Kidney (tissue), 14 donors: Measurements from ENCODE around the gene FAM180A. TPM values are rescaled to one million over a fixed set of nuclear protein-coding genes. Genes with fewer than 3 reads are reported as not detected.

Experiments used
- DNase-seq, 5 donors: peaks; one replicate each; pipeline ENCODE4 v3.0.0-alpha.2; 2013 to 2020
- FAIRE-seq: peaks from 2 replicates; lab custom pipeline; 2012; peaks lifted over from hg19 to GRCh38; lab: Jason Lieb, UNC
- H3K27ac ChIP-seq, 2 donors: one replicate each; pipeline ENCODE4 v1.7.0; 2013; ENCODE audit warnings: low read depth in 2 of 2, low read length in 2 of 2, inconsistent platforms in 1 of 2
- H3K27me3 ChIP-seq: one replicate; pipeline ENCODE4 v1.7.1; 2013; ENCODE audit warnings: low read length, inconsistent platforms; ENCODE audit not compliant: control insufficient read depth, insufficient read depth
- H3K36me3 ChIP-seq, 3 donors: one replicate each; pipeline versions ENCODE4 v1.7.0 to v1.7.1; 2013; ENCODE audit warnings: low read length in 3 of 3, control low read depth in 1 of 3, inconsistent platforms in 1 of 3; ENCODE audit not compliant: insufficient read depth in 3 of 3, control insufficient read depth in 2 of 3
- H3K4me1 ChIP-seq, 3 donors: one replicate each; pipeline versions ENCODE4 v1.7.0 to v1.7.1; 2013; ENCODE audit warnings: low read length in 3 of 3, inconsistent platforms in 1 of 3, low read depth in 1 of 3; ENCODE audit not compliant: control insufficient read depth in 2 of 3, insufficient read depth in 2 of 3
- H3K4me3 ChIP-seq, 3 donors: one replicate each; pipeline versions ENCODE4 v1.7.0 to v1.8.1; 2013; ENCODE audit warnings: low read length in 3 of 3, control low read depth in 1 of 3, inconsistent platforms in 1 of 3
- H3K9ac ChIP-seq, 3 donors: one replicate each; pipeline versions ENCODE4 v1.7.0 to v1.7.1; 2013; ENCODE audit warnings: low read length in 3 of 3, control low read depth in 1 of 3, inconsistent platforms in 1 of 3
- H3K9me3 ChIP-seq, 3 donors: one replicate each; pipeline versions ENCODE4 v1.7.0 to v1.7.1; 2013; ENCODE audit warnings: low read length in 3 of 3, control low read depth in 1 of 3, inconsistent platforms in 1 of 3; ENCODE audit not compliant: control insufficient read depth in 2 of 3, insufficient read depth in 1 of 3
- intact Hi-C: fragments of 100-400 bp; cut with DNase I; formaldehyde crosslinking; loops from one replicate; pipeline ENCODE4 v1.11.1; 2022
- polyA plus RNA-seq: library from polyadenylated mRNA; stranded (reverse); fragments of 350-450 nt; fragmentation: Illumina TruSeq; extraction: RNeasy Lipid Tissue Mini Kit (QIAGEN cat#74804); gene quantifications from one replicate; pipeline ENCODE4 v1.2.3, GENCODE V29; 2014; ENCODE audit warnings: low read depth, low replicate concordance; ENCODE audit not compliant: insufficient read depth
- total RNA-seq: library from RNA; stranded (reverse); fragmentation: NEBNext Ultra II Directional; extraction: Animal tissue kit (Norgen Biotek cat#: 25700); gene quantifications from one replicate; pipeline ENCODE4 v1.2.1, GENCODE V29; 2021
- TF ChIP-seq, protein P1 (sequence below): IDR thresholded peaks from 3 replicates; pipeline ENCODE4 v1.5.1; 2012; ENCODE audit warnings: mild to moderate bottlenecking, moderate library complexity, borderline replicate concordance; ENCODE audit not compliant: insufficient read depth; ENCODE audit errors: extremely low read depth
- donor health status: control.
- donor health status: control.
- donor health status: control.
- donor health status: control.
- donor health status: control.
- donor health status: DM: yes; HTN: yes; CAD: no.
- donor health status: Normal renal cell carcinoma (clear cell type).

Gene FAM180A
- total and polyA plus RNA-seq, 2 donors from 2014 or later: 1.7 to 2.2 TPM

GRCh38 chr7:135681762-135682161, 66.9 kb downstream of the FAM180A start:
- H3K36me3 ChIP-seq: peaks cover 0 to 5% (median 0%) of the 10 kb centered on the region in 3 donors
- no peak overlapping the region for H3K27ac ChIP-seq
- peaks cover 0 to 6% (median 0%) of the 10 kb centered on the region in 3 donors for H3K4me1 ChIP-seq
- intact Hi-C loops: no loop called here
- TF ChIP-seq, protein P1, sequence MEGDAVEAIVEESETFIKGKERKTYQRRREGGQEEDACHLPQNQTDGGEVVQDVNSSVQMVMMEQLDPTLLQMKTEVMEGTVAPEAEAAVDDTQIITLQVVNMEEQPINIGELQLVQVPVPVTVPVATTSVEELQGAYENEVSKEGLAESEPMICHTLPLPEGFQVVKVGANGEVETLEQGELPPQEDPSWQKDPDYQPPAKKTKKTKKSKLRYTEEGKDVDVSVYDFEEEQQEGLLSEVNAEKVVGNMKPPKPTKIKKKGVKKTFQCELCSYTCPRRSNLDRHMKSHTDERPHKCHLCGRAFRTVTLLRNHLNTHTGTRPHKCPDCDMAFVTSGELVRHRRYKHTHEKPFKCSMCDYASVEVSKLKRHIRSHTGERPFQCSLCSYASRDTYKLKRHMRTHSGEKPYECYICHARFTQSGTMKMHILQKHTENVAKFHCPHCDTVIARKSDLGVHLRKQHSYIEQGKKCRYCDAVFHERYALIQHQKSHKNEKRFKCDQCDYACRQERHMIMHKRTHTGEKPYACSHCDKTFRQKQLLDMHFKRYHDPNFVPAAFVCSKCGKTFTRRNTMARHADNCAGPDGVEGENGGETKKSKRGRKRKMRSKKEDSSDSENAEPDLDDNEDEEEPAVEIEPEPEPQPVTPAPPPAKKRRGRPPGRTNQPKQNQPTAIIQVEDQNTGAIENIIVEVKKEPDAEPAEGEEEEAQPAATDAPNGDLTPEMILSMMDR: no peak
- DNase-seq (no peak), FAIRE-seq (no peak)
- no peak overlapping the region for H3K4me3 ChIP-seq
- no peaks in the 10 kb centered on the region for H3K9me3 ChIP-seq
- H3K9ac ChIP-seq: no peak overlapping the region
- no peaks in the 10 kb centered on the region for H3K27me3 ChIP-seq

Other genes starting within 250 kb of the FAM180A start
- 26.2 TPM for gene CNOT4, start 238.7 kb downstream of the FAM180A start, total RNA-seq
- gene CNOT4, start 238.7 kb downstream of the FAM180A start, polyA plus RNA-seq: 8.4 TPM
- 40.7 TPM for gene NUP205, start 190.9 kb downstream of the FAM180A start, total RNA-seq
- 20.5 TPM for gene NUP205, start 190.9 kb downstream of the FAM180A start, polyA plus RNA-seq
- 40.8 TPM for gene STMP1, start 86.3 kb downstream of the FAM180A start, total RNA-seq
- 35.8 TPM for gene STMP1, start 86.3 kb downstream of the FAM180A start, polyA plus RNA-seq
- not detected for gene SLC13A4, start 20.6 kb downstream of the FAM180A start, total RNA-seq
- not detected for gene SLC13A4, start 20.6 kb downstream of the FAM180A start, polyA plus RNA-seq
- 101 TPM for gene MTPN, start 228.5 kb upstream of the FAM180A start, total RNA-seq
- gene MTPN, start 228.5 kb upstream of the FAM180A start, polyA plus RNA-seq: 43.1 TPM